ENCODE data around the gene CXCL17. TPM values are rescaled to one million over a fixed set of nuclear protein-coding genes. Genes with fewer than 3 reads are reported as not detected.

CXCL17 gene
- polyA plus RNA-seq, 1 donor (not counting 4 experiments of a cell fraction or from before 2014, with no cell fraction given), result not detected

- TF ChIP-seq CTCF (optimal IDR thresholded peaks at IDR 0.05 in 1 of 3, IDR thresholded peaks at IDR 0.05 in 1 of 3, conservative IDR thresholded peaks at IDR 0.05 in 1 of 3; ENCODE audit: extremely low read depth in 1 of 3, insufficient read depth in 2 of 3, low read length in 3 of 3) (no peak), EZH2 (IDR thresholded peaks at IDR 0.05; ENCODE audit: low read length) (no peak)
- peaks cover 15 to 19% of the 10 kb centered on the region in 2 experiments for H3K36me3 ChIP-seq (ENCODE audit: control insufficient read depth in 2 of 2, extremely low read depth in 1 of 2, insufficient read depth in 2 of 2, low read length in 2 of 2)
- no peak overlapping the region for H3K27ac ChIP-seq (ENCODE audit: control insufficient read depth, insufficient read depth, low read length)
These were observed 32.4 kb downstream of the CXCL17 start for GRCh38 chr19:42410371-42410770.

GRCh38 chr19:42409477-42409876, 33.3 kb downstream of the CXCL17 start:
- no peak overlapping the region for H3K9ac ChIP-seq (ENCODE audit: control insufficient read depth, extremely low read depth, insufficient read depth, low read length)
- H3K9me1 ChIP-seq (ENCODE audit: control insufficient read depth, extremely low read depth, insufficient read depth, low read length), result no peaks in the 10 kb centered on the region
- no peak overlapping the region for H2AFZ ChIP-seq (ENCODE audit: control insufficient read depth, low read length)
- H4K20me1 ChIP-seq (ENCODE audit: control insufficient read depth, extremely low read depth, insufficient read depth, low read length), result peaks cover 3% of the 10 kb centered on the region
- H3K27ac ChIP-seq (ENCODE audit: control insufficient read depth, insufficient read depth, low read length), result no peak overlapping the region
- no peaks in the 10 kb centered on the region for H3K9me3 ChIP-seq (ENCODE audit: control insufficient read depth, low read depth, low read length)
- no peak for FAIRE-seq
- H3K4me1 ChIP-seq (ENCODE audit: control insufficient read depth, extremely low read depth, insufficient read depth, low read length), result peaks cover 2% of the 10 kb centered on the region
- no peaks in the 10 kb centered on the region for H3K27me3 ChIP-seq (ENCODE audit: control insufficient read depth, extremely low read depth, insufficient read depth, low read length)
- no peak overlapping the region for H3K4me2 ChIP-seq (ENCODE audit: control insufficient read depth, extremely low read depth, insufficient read depth, low read depth, low read length)
- peaks cover 17 to 18% of the 10 kb centered on the region in 2 experiments for H3K36me3 ChIP-seq (ENCODE audit: control insufficient read depth in 2 of 2, extremely low read depth in 1 of 2, insufficient read depth in 2 of 2, low read length in 2 of 2)
- H3K4me3 ChIP-seq (ENCODE audit: control insufficient read depth in 2 of 3, extremely low read depth in 1 of 3, insufficient read depth in 2 of 3, low read depth in 1 of 3, low read length in 3 of 3), result no peak overlapping the region
- H3K79me2 ChIP-seq (ENCODE audit: control insufficient read depth, insufficient read depth, low read length), result no peaks in the 10 kb centered on the region
- TF ChIP-seq CTCF (optimal IDR thresholded peaks at IDR 0.05 in 1 of 3, IDR thresholded peaks at IDR 0.05 in 1 of 3, conservative IDR thresholded peaks at IDR 0.05 in 1 of 3; ENCODE audit: extremely low read depth in 1 of 3, insufficient read depth in 2 of 3, low read length in 3 of 3), result no peak
- no peak for TF ChIP-seq EZH2 (IDR thresholded peaks at IDR 0.05; ENCODE audit: low read length)
- DNase-seq (ENCODE audit: low read depth, low spot score), result no peak
- dilution Hi-C loops (cut with MboI; ENCODE audit: extremely low pct_ligation_motif_present, low sequenced_read_pairs), result no loop called here

More at GRCh38 chr19:42410371-42410770, 32.4 kb downstream of the CXCL17 start:
- no peaks in the 10 kb centered on the region for H3K9me1 ChIP-seq (ENCODE audit: control insufficient read depth, extremely low read depth, insufficient read depth, low read length)
- no peaks in the 10 kb centered on the region for H3K79me2 ChIP-seq (ENCODE audit: control insufficient read depth, insufficient read depth, low read length)
- peaks cover 3% of the 10 kb centered on the region for H4K20me1 ChIP-seq (ENCODE audit: control insufficient read depth, extremely low read depth, insufficient read depth, low read length)
- no peak overlapping the region for H3K9ac ChIP-seq (ENCODE audit: control insufficient read depth, extremely low read depth, insufficient read depth, low read length)
- no peaks in the 10 kb centered on the region for H3K27me3 ChIP-seq (ENCODE audit: control insufficient read depth, extremely low read depth, insufficient read depth, low read length)
- FAIRE-seq, result no peak
- no peaks in the 10 kb centered on the region for H3K9me3 ChIP-seq (ENCODE audit: control insufficient read depth, low read depth, low read length)
- dilution Hi-C loops (cut with MboI; ENCODE audit: extremely low pct_ligation_motif_present, low sequenced_read_pairs), result no loop called here
- H2AFZ ChIP-seq (ENCODE audit: control insufficient read depth, low read length), result no peak overlapping the region
- no peak for DNase-seq (ENCODE audit: low read depth, low spot score)
- H3K4me2 ChIP-seq (ENCODE audit: control insufficient read depth, extremely low read depth, insufficient read depth, low read depth, low read length), result no peak overlapping the region
- H3K4me1 ChIP-seq (ENCODE audit: control insufficient read depth, extremely low read depth, insufficient read depth, low read length), result peaks cover 2% of the 10 kb centered on the region
- H3K4me3 ChIP-seq (ENCODE audit: control insufficient read depth in 2 of 3, extremely low read depth in 1 of 3, insufficient read depth in 2 of 3, low read depth in 1 of 3, low read length in 3 of 3), result no peak overlapping the region

Measured in keratinocyte (primary cell).